Occipital lobe (tissue), 2 donors: ENCODE results near the gene MPDZ. TPM values are rescaled to one million over a fixed set of nuclear protein-coding genes. Genes with fewer than 3 reads are reported as not detected.
"Not testable (repeated sequence)": the region's sequence is repeated elsewhere in the genome, so short reads cannot be mapped to it uniquely, and the experiment has no call there.

ENCODE experiments used
- DNase-seq: peaks from one replicate; lab custom pipeline; 2025; lab: John Stamatoyannopoulos, UW
- total RNA-seq: library from RNA; depleted of rRNA; stranded (reverse); fragments of >200 nt; gene quantifications from one replicate; pipeline ENCODE4 v1.2.3, GENCODE V29; 2014

Gene MPDZ
- total RNA-seq, 1 donor from 2014 or later = 40.4 TPM

- no peak for DNase-seq
Observed at GRCh38 chr9:13264788-13265187, 14.7 kb downstream of the MPDZ start.

DNA sequence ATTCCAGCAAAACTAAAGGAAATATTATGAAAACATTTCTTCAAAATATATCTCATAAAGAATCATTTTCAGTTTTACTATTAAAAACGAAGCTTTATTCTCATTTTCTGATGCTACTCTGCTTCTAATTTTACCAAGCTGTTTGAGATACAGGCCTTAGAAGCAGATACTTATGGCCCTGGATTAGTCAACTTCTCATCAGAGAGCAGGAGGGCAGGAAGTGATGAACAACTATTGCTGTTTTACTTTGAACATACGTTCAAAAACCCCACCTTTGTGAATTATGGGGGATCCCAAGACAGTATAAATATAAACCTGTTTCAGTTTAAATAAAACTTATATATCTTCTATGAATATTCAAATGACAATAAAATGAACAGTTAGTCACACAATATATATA lies 16.0 kb downstream of the MPDZ start:
- DNase-seq = no peak

DNA sequence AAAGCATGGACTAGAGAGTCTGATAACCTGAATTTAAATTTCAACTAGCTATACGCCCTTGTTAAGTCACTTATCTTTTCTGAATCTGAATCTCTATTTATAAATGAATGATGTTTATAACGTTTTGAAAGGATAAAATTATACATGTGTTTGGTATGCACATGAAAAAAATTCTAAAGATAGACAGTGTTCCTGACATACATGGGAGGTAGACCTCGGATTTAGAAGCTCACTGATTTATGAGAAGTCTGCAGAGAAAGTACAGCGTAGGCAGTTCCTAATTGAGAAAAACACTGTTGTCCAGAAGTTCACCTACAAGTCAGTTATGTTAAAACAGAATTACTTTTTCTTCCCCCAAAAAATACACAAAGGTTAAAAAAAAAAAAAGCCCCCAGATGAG lies 26.6 kb downstream of the MPDZ start:
- DNase-seq = no peak

- DNase-seq = no peak
Observed at GRCh38 chr9:13244181-13244580, 35.3 kb downstream of the MPDZ start.

DNA sequence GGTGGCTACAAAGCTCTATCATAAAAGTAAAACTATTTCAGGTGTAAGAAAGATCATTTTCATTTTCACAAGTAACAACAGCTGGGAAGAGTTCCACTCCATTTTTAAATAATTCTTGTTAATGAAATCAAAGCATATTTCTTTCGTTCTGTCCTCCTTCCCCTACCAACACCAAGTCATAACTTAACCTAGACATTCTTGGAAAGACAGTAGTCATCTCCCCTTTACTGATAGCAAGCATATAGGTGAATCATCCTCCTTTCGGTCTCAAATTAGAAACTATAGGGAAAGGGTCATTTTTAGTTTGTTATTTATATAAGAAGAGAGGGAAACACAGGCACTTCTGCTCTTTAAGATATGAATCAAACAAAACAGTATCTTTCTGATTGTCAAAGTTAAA lies 38.2 kb downstream of the MPDZ start:
- DNase-seq = no peak

GRCh38 chr9:13239660-13240059 lies 39.8 kb downstream of the MPDZ start:
- DNase-seq = no peak

GRCh38 chr9:13239208-13239607 lies 40.3 kb downstream of the MPDZ start:
- DNase-seq = no peak

GRCh38 chr9:13234932-13235331 lies 44.6 kb downstream of the MPDZ start:
- no peak for DNase-seq

GRCh38 chr9:13228431-13228830 lies 51.1 kb downstream of the MPDZ start:
- DNase-seq = no peak

DNA sequence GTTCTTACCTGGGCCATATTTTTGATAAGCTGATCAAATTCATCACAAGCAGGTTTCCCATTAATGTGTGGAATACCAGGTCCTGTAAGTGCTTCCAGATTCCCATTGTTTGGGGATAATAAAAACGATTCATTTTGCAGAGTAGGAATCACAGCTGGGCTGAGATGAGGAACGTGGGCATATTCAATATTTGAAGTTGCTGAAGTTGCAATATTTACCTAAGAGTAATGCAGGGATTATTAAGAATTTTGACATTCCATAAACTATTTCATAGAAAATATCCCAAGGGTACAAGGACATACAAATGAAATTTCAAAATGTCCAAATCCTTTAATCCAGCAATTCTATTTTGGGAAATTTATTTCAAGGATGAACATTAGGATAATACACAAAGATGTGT lies 55.1 kb downstream of the MPDZ start:
- DNase-seq = no peak

- DNase-seq = not testable (repeated sequence)
Observed at GRCh38 chr9:13222733-13223132, 56.8 kb downstream of the MPDZ start.

GRCh38 chr9:13221741-13222140 lies 57.8 kb downstream of the MPDZ start:
- DNase-seq = no peak

GRCh38 chr9:13220837-13221236 lies 58.7 kb downstream of the MPDZ start:
- DNase-seq = no peak

- no peak for DNase-seq
Observed at GRCh38 chr9:13215791-13216554, 63.5 kb downstream of the MPDZ start.

GRCh38 chr9:13213998-13214397 lies 65.5 kb downstream of the MPDZ start:
- DNase-seq = no peak

DNA sequence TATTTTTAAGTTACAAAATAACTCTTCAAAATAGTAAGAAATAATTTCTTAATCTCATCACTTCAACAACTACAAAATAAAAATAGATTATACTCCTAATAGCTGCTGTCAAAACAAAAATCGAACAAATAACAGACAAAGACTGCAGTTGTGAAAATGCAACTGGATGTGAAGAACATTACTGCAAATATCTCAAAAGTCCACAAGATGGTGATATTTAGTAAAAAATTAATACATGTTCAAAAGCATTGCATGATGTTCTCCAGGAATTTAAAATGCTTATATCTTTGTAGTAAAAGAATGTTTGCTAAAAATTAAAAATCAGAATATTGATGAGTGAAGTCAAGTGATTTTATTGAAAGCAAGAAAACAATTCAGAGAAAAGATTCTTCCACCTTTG lies 66.2 kb downstream of the MPDZ start:
- no peak for DNase-seq

- DNase-seq = no peak
Observed at GRCh38 chr9:13210306-13210705, 69.2 kb downstream of the MPDZ start.

DNA sequence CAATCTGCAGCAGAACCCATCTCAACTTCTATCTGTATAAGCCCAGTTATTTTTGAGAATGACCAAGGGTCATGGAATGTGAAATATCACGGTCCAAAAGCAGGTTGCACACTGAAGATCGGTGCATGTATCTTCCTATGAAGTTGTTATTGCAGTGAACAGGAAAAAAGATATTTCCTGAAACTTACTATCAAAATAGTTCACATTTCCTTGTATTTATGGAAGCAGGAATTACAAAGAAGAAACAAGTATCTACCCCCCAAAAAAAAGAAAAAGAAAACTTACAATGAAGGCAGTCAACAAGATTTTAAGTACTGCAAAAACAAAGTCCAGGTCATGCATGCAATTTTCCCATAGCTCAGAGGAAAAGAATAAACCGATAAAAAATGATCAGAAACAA lies 70.0 kb downstream of the MPDZ start:
- no peak for DNase-seq

DNA sequence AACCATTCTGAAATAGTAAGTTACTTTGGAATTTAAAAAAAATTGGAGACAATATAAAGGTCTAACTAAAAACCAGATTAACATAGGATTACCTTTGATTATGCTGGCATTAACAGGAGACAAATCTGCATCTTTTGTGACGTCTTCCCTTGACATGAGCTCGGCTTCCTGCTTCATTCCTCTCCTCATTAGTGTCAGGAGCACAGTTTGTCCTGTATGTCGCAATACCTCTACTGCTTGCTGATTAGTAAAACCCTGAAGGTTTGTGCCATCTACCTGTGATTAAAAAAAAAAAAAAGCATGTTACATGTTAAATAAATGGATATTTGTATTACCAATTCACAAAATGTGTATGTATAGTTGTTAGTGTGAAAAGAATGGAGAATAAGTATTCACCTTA lies 73.7 kb downstream of the MPDZ start:
- DNase-seq = no peak

DNA sequence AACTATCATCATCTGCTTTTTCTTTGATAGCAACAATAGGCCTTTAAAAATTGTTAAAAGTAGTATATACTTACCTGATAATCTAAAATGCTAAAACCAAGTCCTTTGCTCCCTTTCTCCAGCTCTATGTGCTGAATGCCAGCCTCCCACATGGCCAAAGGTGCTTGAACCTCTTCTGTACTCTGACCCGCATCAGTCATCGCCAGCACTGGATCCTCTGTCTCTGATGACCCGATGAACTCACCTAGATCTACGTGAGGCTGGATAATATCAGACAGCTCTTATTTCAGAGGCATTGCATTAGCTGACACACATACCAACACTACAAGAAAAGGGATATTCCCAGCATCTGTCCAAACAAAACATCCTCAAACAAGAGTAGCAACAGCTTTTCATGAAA lies 89.5 kb downstream of the MPDZ start:
- no peak for DNase-seq

DNA sequence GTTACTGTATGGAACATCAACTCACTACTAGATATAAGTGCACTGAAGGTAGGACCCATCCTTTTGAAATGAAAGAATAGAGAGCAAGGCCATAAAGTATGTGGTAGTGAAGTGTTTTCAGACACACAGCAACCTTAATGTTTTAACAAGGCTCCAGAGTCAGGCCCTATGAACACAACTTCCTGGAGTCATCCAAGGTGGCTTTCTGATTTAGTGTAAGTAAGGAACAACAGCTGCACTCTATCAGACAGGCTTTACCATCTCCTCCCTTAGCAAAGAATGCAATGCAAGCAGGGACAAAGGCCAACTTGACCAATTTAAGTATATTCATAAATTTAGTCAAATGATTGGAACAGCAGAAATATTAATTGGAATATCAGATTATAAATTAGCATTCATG lies 90.1 kb downstream of the MPDZ start:
- DNase-seq = no peak

DNA sequence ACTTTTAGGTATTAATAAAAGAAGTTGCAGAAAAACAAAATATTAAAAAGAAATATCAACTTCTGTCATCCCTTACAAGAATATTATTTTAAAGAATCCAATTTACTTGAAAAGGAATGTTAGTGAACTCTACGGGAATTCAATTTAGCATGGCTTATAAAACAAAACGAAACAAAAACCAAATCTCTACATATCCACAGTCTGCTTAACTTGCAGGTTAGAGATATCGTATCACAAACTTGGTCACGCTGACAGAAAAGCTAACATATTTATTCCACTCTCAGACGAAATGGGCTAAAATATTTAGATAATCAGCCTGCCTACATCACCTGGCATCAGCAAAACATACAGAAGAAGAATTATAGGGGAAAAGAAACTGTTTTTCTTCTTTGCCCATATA lies 92.7 kb downstream of the MPDZ start:
- DNase-seq = no peak

GRCh38 chr9:13186091-13186490 lies 93.4 kb downstream of the MPDZ start:
- DNase-seq = no peak

DNA sequence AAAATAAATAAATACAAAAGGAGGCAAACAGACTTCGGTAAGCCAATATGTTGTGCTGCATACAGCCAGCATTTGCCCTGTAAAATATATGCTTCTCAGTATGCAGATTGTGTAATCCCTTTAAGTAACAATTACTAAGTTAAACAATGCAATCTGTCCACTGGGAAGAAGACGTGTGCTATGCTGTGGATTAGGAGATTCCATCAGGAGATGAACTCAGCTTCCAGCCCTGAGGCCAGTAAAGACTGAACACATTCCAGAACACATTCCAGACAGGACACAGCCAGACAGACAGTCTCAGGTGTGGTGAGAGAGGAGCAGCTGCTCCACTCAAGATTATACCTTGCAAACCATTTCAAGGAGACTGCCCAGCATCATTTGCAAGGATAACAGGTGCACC lies 97.8 kb downstream of the MPDZ start:
- DNase-seq = no peak
